GM19238 (cell line): ENCODE results near the gene CDT1.
"Not testable (repeated sequence)": the region's sequence is repeated elsewhere in the genome, so short reads cannot be mapped to it uniquely, and the experiment has no call there.

Experiments used
- DNase-seq: peaks from one replicate; pipeline ENCODE4 v3.0.0; 2011; ENCODE audit warnings: low spot score; ENCODE audit not compliant: insufficient read length

The CDT1 gene

GRCh38 chr16:88815901-88816589, 12.5 kb downstream of the CDT1 start:
- DNase-seq = no peak

- DNase-seq = no peak
Measured at GRCh38 chr16:88816736-88817535, 13.3 kb downstream of the CDT1 start.

GRCh38 chr16:88817785-88818574, 14.4 kb downstream of the CDT1 start:
- DNase-seq = no peak

- no peak for DNase-seq
Measured at GRCh38 chr16:88818575-88818874, 14.9 kb downstream of the CDT1 start.

- no peak for DNase-seq
Measured at GRCh38 chr16:88819126-88819525, 15.5 kb downstream of the CDT1 start.

GRCh38 chr16:88820385-88821025, 16.9 kb downstream of the CDT1 start:
- no peak for DNase-seq

- no peak for DNase-seq
Measured at GRCh38 chr16:88821168-88821850, 17.7 kb downstream of the CDT1 start.

GRCh38 chr16:88822281-88823040, 18.9 kb downstream of the CDT1 start:
- DNase-seq = no peak

GRCh38 chr16:88823646-88824045, 20.1 kb downstream of the CDT1 start:
- DNase-seq = not testable (repeated sequence)

GRCh38 chr16:88824256-88825077, 20.9 kb downstream of the CDT1 start:
- no peak for DNase-seq

- DNase-seq = no peak
Measured at GRCh38 chr16:88825146-88825545, 21.6 kb downstream of the CDT1 start.

GRCh38 chr16:88826070-88826840, 22.7 kb downstream of the CDT1 start:
- DNase-seq = no peak

GRCh38 chr16:88827727-88828126, 24.1 kb downstream of the CDT1 start:
- no peak for DNase-seq

- DNase-seq = no peak
Measured at GRCh38 chr16:88828711-88829110, 25.1 kb downstream of the CDT1 start.

GRCh38 chr16:88830258-88830657, 26.7 kb downstream of the CDT1 start:
- DNase-seq = no peak

- DNase-seq = no peak
Measured at GRCh38 chr16:88830783-88831182, 27.2 kb downstream of the CDT1 start.

- DNase-seq = no peak
Measured at GRCh38 chr16:88831838-88832237, 28.2 kb downstream of the CDT1 start.

GRCh38 chr16:88833086-88833485, 29.5 kb downstream of the CDT1 start:
- no peak for DNase-seq

- DNase-seq = no peak
Measured at GRCh38 chr16:88834670-88835069, 31.1 kb downstream of the CDT1 start.
